ENCODE results near the gene AATK. TPM values are rescaled to one million over a fixed set of nuclear protein-coding genes. Genes with fewer than 3 reads are reported as not detected.

AATK gene
- total and polyA plus RNA-seq, 9 of the 15 experiments (the other 6 are each of a cell fraction or from before 2014, with no cell fraction given), result 0.11 to 0.55 (median 0.38) TPM; not detected in 5

DNA sequence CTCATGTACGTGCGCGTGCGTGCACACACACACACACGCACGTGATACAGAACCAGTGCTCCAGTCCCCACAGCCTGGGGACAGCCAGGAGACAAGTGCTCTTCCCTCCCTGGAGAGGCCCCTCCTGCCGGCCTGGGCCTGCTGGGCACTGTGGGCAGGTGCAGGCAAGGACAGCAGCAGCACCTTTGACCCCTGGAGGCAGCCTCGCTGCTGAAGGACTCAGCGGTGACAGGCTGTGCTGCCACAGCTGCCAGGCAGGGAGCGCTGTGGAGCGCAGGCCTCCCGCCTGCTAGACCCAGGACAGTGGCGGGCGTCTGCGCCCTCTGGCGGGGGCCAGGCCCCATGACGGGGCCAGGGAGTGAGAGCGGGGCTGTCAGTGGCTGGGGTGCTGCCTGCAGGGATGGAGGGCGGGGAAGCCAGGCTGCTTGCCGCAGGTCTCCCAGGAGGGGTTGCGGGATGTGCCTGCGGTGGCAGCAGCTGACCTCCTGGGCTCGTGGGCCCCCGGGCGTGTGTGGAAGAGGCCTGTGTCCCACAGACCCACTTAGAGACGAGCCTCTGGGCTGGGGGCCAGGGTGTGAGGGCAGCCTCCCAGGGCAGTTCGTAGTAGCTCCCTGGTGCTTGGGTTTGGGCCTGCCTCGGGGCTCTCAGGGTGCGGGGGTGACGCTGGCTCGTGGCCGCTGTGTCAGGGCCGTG, 64.3 kb downstream of the AATK start:
- H2AFZ ChIP-seq (ENCODE audit: low read depth, low read length), result no peak overlapping the region
- BruUV-seq (replicated peaks), result no TSS peak
- in situ Hi-C loops (cut with MboI) (no loop called here), intact Hi-C loops (cut with micrococcal nuclease) (loop anchor here (1.0 kb wide), 1 partner anchor 112 kb away; no protein-coding TSS in a partner anchor)
- H3K36me3 ChIP-seq (ENCODE audit: control insufficient read depth, insufficient read depth, low read length), result peaks cover 44% of the 10 kb centered on the region; the same call in 2 of the 3 replicates
- H3K4me3 ChIP-seq, result no peak overlapping the region
- peak overlapping the region in 1 of 2 experiments; percentile 15; a peak in 1 of 4 replicates for H3K9ac ChIP-seq (ENCODE audit: insufficient read depth in 1 of 2, low read depth in 2 of 2, low read length in 2 of 2)
- WGBS (ENCODE audit: insufficient coverage, low coverage, missing lambda C conversion rate), result 37% methylated on average over 28 of the region's 33 CpGs
- no peaks in the 10 kb centered on the region for H3K27me3 ChIP-seq (ENCODE audit: control insufficient read depth in 2 of 2, insufficient read depth in 2 of 2, low read length in 2 of 2)
- peaks cover 20 to 90% of the 10 kb centered on the region in 2 experiments for H3K4me1 ChIP-seq (replicated peaks in 1 of 2; ENCODE audit: control insufficient read depth in 2 of 2, insufficient read depth in 2 of 2, low read length in 2 of 2)
- no peaks in the 10 kb centered on the region for H3K9me1 ChIP-seq (ENCODE audit: control insufficient read depth, insufficient read depth, low read length)
- ChIA-PET CTCF (ENCODE audit: low intra/inter-chr PET ratio) (interaction anchor here (0.6 to 3.3 kb wide), 12 partner anchors 11 to 500 kb away, joined by 3 to 64 read pairs (median 4); partner anchors contain the start of gene CHMP6), POLR2A (interaction anchor here (0.6 to 1.3 kb wide), 3 partner anchors 19 to 103 kb away, joined by 4 read pairs; no protein-coding TSS in a partner anchor)
- H3K4me2 ChIP-seq (ENCODE audit: insufficient read depth, low read length), result no peak overlapping the region
- peak; percentile 95 for FAIRE-seq
- H3K9me3 ChIP-seq (replicated peaks; ENCODE audit: control insufficient read depth, insufficient read depth, low read depth, low read length), result no peaks in the 10 kb centered on the region
- DNase-seq (ENCODE audit: extremely low read depth in 1 of 4, low spot score in 3 of 4), result peak; percentile 92 to 95 (median 94)
- peak; percentile 92 for ATAC-seq
- no peaks in the 10 kb centered on the region for H4K20me1 ChIP-seq (replicated peaks; ENCODE audit: control insufficient read depth, insufficient read depth, low read length)
- H3K79me2 ChIP-seq (ENCODE audit: control insufficient read depth, insufficient read depth, low read length), result no peaks in the 10 kb centered on the region
- no peak overlapping the region for H3K27ac ChIP-seq (ENCODE audit: extremely low read depth, low read depth, low read length)
- TF ChIP-seq, protein P1, sequence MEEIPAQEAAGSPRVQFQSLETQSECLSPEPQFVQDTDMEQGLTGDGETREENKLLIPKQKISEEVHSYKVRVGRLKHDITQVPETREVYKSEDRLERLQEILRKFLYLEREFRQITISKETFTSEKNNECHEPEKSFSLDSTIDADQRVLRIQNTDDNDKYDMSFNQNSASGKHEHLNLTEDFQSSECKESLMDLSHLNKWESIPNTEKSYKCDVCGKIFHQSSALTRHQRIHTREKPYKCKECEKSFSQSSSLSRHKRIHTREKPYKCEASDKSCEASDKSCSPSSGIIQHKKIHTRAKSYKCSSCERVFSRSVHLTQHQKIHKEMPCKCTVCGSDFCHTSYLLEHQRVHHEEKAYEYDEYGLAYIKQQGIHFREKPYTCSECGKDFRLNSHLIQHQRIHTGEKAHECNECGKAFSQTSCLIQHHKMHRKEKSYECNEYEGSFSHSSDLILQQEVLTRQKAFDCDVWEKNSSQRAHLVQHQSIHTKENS (CRISPR knock-in tag; IDR thresholded peaks at IDR 0.05), result no peak
- no peak for TF ChIP-seq POLR2AphosphoS2 (IDR thresholded peaks at IDR 0.05; ENCODE audit: low read length)
- TF ChIP-seq HNRNPK (IDR thresholded peaks at IDR 0.05; ENCODE audit: low read depth, low read length, poor library complexity, severe bottlenecking), result no peak
- TF ChIP-seq HDAC8 (tag; IDR thresholded peaks at IDR 0.05), result 0 out of 2 replicates have a peak, but pooled peaks have one; percentile 50
- TF ChIP-seq, protein P2, sequence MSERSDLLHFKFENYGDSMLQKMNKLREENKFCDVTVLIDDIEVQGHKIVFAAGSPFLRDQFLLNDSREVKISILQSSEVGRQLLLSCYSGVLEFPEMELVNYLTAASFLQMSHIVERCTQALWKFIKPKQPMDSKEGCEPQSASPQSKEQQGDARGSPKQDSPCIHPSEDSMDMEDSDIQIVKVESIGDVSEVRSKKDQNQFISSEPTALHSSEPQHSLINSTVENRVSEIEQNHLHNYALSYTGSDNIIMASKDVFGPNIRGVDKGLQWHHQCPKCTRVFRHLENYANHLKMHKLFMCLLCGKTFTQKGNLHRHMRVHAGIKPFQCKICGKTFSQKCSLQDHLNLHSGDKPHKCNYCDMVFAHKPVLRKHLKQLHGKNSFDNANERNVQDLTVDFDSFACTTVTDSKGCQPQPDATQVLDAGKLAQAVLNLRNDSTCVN (CRISPR knock-in tag; IDR thresholded peaks at IDR 0.05), result no peak
- TF ChIP-seq, protein P3, sequence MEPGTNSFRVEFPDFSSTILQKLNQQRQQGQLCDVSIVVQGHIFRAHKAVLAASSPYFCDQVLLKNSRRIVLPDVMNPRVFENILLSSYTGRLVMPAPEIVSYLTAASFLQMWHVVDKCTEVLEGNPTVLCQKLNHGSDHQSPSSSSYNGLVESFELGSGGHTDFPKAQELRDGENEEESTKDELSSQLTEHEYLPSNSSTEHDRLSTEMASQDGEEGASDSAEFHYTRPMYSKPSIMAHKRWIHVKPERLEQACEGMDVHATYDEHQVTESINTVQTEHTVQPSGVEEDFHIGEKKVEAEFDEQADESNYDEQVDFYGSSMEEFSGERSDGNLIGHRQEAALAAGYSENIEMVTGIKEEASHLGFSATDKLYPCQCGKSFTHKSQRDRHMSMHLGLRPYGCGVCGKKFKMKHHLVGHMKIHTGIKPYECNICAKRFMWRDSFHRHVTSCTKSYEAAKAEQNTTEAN (CRISPR knock-in tag; IDR thresholded peaks at IDR 0.05), result peak; percentile 89
- TF ChIP-seq, protein P4, sequence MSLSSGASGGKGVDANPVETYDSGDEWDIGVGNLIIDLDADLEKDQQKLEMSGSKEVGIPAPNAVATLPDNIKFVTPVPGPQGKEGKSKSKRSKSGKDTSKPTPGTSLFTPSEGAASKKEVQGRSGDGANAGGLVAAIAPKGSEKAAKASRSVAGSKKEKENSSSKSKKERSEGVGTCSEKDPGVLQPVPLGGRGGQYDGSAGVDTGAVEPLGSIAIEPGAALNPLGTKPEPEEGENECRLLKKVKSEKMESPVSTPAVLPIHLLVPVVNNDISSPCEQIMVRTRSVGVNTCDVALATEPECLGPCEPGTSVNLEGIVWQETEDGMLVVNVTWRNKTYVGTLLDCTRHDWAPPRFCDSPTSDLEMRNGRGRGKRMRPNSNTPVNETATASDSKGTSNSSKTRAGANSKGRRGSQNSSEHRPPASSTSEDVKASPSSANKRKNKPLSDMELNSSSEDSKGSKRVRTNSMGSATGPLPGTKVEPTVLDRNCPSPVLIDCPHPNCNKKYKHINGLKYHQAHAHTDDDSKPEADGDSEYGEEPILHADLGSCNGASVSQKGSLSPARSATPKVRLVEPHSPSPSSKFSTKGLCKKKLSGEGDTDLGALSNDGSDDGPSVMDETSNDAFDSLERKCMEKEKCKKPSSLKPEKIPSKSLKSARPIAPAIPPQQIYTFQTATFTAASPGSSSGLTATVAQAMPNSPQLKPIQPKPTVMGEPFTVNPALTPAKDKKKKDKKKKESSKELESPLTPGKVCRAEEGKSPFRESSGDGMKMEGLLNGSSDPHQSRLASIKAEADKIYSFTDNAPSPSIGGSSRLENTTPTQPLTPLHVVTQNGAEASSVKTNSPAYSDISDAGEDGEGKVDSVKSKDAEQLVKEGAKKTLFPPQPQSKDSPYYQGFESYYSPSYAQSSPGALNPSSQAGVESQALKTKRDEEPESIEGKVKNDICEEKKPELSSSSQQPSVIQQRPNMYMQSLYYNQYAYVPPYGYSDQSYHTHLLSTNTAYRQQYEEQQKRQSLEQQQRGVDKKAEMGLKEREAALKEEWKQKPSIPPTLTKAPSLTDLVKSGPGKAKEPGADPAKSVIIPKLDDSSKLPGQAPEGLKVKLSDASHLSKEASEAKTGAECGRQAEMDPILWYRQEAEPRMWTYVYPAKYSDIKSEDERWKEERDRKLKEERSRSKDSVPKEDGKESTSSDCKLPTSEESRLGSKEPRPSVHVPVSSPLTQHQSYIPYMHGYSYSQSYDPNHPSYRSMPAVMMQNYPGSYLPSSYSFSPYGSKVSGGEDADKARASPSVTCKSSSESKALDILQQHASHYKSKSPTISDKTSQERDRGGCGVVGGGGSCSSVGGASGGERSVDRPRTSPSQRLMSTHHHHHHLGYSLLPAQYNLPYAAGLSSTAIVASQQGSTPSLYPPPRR (CRISPR knock-in tag; IDR thresholded peaks at IDR 0.05; ENCODE audit: borderline replicate concordance), result 0 out of 2 replicates have a peak, but pooled peaks have one; percentile 66
- TF ChIP-seq HIVEP1 (CRISPR knock-in tag; IDR thresholded peaks at IDR 0.05), result no peak
